Activated naive CD8-positive, alpha-beta T cell treated with anti-CD3 and anti-CD28 coated beads, Interleukin-2, amount 10 ng/mL, durations not matched to agents 7 days and 5 days (primary cell): ENCODE results near the gene CLASP2. TPM values are rescaled to one million over a fixed set of nuclear protein-coding genes. Genes with fewer than 3 reads are reported as not detected.
A peak's percentile ranks its signal among the peaks of the same experiment; 100 is the strongest.
"Not testable (repeated sequence)": the region's sequence is repeated elsewhere in the genome, so short reads cannot be mapped to it uniquely, and the experiment has no call there.

Experiments used
- ATAC-seq: fragments of 150-1000 bp; cut with Tn5 transposase; one replicate; pipeline ENCODE4 v1.10.0; 2021; ENCODE audit warnings: low read depth, moderate library complexity
- POLR2A ChIA-PET: fragments of 350-600 bp; sonication (Branson Sonifier 250); formaldehyde crosslinking; loops from one replicate; lab custom pipeline; 2021; ENCODE audit warnings: antibody characterized with exemption; lab: Charles Lee
- DNase-seq: peaks from one replicate; pipeline ENCODE4 v3.0.0; 2021
- H3K27ac Mint-ChIP-seq: one replicate; pipeline ENCODE4 v1.8.0; 2022; ENCODE audit warnings: mild to moderate bottlenecking, mixed read lengths
- H3K27me3 Mint-ChIP-seq: one replicate; pipeline ENCODE4 v1.8.0; 2022; ENCODE audit warnings: mild to moderate bottlenecking, moderate library complexity, mixed read lengths
- H3K36me3 Mint-ChIP-seq: one replicate; pipeline ENCODE4 v1.8.0; 2021; ENCODE audit warnings: mild to moderate bottlenecking, mixed read lengths
- H3K4me1 Mint-ChIP-seq: one replicate; pipeline ENCODE4 v1.8.0; 2021; ENCODE audit warnings: mixed read lengths
- H3K4me3 Mint-ChIP-seq: one replicate; pipeline ENCODE4 v1.8.0; 2022; ENCODE audit warnings: mild to moderate bottlenecking, moderate library complexity, mixed read lengths
- H3K9me3 Mint-ChIP-seq: one replicate; pipeline ENCODE4 v1.8.0; 2021; ENCODE audit warnings: mixed read lengths
- total RNA-seq, 2 experiments: library from RNA; stranded (reverse); gene quantifications; one replicate each; pipeline ENCODE4 v1.2.3, GENCODE V29; 2021

CLASP2 gene
- total RNA-seq, 2 experiments from 2014 or later, result 47.6 to 49.4 TPM

DNA sequence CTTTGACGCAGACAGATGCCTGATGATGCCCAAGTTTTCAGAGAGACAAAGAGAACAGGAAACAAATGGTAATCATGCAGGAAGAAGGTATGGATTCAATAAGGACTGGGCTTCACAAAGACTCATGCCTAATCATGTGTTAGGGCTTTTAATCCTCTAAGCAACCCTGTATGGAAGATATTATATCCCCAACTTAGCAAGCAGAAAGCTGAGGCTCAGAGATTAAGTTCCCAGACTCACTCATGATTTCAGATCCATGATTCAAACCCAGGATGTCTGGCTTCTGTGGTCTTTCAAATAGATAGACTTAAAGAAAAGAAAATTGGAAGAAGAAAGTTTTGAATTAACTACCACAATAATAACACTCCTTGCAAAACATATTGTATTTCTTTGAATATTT is 4.1 kb upstream of the CLASP2 start:
- no peaks in the 10 kb centered on the region for H3K4me1 Mint-ChIP-seq
- no peak overlapping the region for H3K4me3 Mint-ChIP-seq
- no peaks in the 10 kb centered on the region for H3K36me3 Mint-ChIP-seq
- H3K27me3 Mint-ChIP-seq, result peaks cover 2% of the 10 kb centered on the region
- no peaks in the 10 kb centered on the region for H3K9me3 Mint-ChIP-seq
- no peak for DNase-seq
- no peak overlapping the region for H3K27ac Mint-ChIP-seq
- ATAC-seq, result no peak
- POLR2A ChIA-PET, result no interaction called here

DNA sequence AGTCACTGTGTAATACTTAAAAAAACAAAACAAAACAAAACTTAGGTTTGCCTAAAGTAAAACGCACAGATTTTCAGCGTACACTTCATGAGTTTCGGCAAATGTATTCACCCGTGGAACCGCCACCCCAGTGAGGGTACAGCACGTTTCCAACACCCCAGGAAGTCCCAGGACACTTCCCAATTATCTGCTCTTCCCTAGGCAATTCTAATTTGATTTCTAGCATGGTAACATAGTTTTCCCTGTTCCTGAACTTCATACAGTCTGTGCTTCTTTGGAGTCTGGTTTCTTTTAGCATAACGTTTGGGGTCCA is 497 bp upstream of the CLASP2 start:
- DNase-seq, result no peak
- Mint-ChIP-seq H3K36me3 (peaks cover 3% of the 10 kb centered on the region), H3K27me3 (no peaks in the 10 kb centered on the region), H3K4me3 (peak overlapping the region; percentile 88), H3K4me1 (peaks cover 8% of the 10 kb centered on the region), H3K27ac (peak overlapping the region; percentile 90), H3K9me3 (no peaks in the 10 kb centered on the region)
- ATAC-seq, result peak; percentile 2
- POLR2A ChIA-PET, result no interaction called here

DNA sequence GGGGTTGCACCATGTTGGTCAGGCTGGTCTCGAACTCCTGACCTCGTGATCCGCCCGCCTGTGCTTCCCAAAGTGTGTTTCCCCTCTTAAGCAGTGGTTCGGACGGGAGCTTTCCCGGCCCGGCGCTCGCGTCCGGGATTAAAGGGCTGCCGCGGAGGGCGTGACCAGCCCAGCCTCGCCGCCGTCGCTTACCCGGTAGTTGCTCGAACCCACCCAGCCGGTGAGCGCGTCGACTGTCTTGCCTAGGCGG is 513 bp downstream of the CLASP2 start:
- H3K4me3 Mint-ChIP-seq, result peak overlapping the region; percentile 88
- peak overlapping the region; percentile 83 for H3K27ac Mint-ChIP-seq
- POLR2A ChIA-PET, result interaction anchor here (1.2 to 1.8 kb wide), 2 partner anchors 58 to 277 kb away, joined by 3 to 7 read pairs; no protein-coding TSS in a partner anchor
- ATAC-seq (peak; percentile 65), DNase-seq (no peak)
- H3K9me3 Mint-ChIP-seq, result no peaks in the 10 kb centered on the region
- no peaks in the 10 kb centered on the region for H3K27me3 Mint-ChIP-seq
- H3K4me1 Mint-ChIP-seq, result peaks cover 8% of the 10 kb centered on the region
- peaks cover 4% of the 10 kb centered on the region for H3K36me3 Mint-ChIP-seq

DNA sequence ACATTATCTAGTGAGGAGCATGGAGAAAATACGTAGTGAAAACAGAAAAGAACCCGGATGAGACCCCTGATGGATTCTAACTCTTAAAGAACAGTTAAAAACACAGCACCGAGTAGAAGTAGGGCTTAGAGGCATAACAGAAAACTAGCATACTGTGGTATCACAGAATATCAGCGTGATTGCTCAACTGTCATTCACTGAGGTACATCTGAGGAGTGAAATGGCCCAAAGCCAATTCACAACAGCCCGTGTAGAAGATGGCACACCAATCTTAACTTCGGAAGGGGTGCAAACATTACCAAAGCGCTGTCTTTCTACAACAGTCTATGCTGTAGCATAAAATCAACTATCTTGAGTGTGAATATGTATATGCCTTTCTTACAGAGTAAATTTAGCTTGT is 1.8 kb downstream of the CLASP2 start:
- ATAC-seq (no peak), DNase-seq (no peak)
- no peaks in the 10 kb centered on the region for H3K27me3 Mint-ChIP-seq
- no peak overlapping the region for H3K4me3 Mint-ChIP-seq
- POLR2A ChIA-PET, result interaction anchor here (1.8 kb wide), 1 partner anchor 275 kb away, joined by 7 read pairs; no protein-coding TSS in a partner anchor
- H3K27ac Mint-ChIP-seq, result no peak overlapping the region
- peaks cover 12% of the 10 kb centered on the region for H3K36me3 Mint-ChIP-seq
- peaks cover 8% of the 10 kb centered on the region for H3K4me1 Mint-ChIP-seq
- no peaks in the 10 kb centered on the region for H3K9me3 Mint-ChIP-seq

DNA sequence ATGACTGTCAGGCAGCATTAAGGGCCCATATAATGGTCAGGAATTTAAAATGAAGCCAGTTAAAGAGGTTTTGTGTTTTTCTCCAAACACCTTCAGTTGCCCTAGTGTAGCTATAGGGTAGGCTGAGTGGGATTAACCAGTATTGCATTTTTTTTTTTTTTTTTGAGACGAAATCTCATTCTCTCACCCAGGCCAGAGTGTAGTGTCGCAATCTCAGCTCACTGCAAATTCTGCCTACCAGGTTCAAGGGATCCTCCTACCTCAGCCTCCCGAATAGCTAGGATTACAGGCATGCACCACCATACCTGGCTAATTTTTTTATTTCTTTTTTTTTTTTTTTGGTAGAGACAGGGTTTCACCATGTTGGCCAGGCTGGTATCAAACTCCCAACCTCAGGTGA is 7.0 kb downstream of the CLASP2 start:
- Mint-ChIP-seq H3K27me3 (no peaks in the 10 kb centered on the region), H3K27ac (no peak overlapping the region), H3K9me3 (peaks cover 5% of the 10 kb centered on the region), H3K36me3 (peaks cover 27% of the 10 kb centered on the region), H3K4me3 (no peak overlapping the region), H3K4me1 (peaks cover 4% of the 10 kb centered on the region)
- ATAC-seq (no peak), DNase-seq (no peak)
- POLR2A ChIA-PET, result no interaction called here

DNA sequence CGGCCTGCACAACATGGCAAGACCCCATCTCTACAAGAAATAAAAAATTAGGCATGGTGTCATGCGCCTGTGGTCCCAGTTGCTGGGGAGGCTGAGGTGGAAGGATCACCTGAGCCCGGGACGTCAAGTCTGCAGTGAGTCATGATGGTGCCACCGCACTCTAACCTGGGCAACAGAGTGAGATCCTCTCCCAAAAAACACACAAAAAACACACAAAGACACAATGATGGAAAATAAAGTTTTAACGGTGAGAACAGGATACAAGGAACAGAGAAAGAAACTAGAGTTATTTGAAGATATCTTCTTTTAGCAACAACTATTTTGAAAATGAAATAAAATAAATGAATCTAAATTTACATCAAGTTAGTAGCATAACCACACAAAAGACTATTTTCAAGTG is 12.0 kb downstream of the CLASP2 start:
- Mint-ChIP-seq H3K9me3 (peaks cover 31% of the 10 kb centered on the region), H3K27me3 (no peaks in the 10 kb centered on the region), H3K27ac (no peak overlapping the region), H3K4me1 (peaks cover 3% of the 10 kb centered on the region), H3K4me3 (no peak overlapping the region), H3K36me3 (peaks cover 54% of the 10 kb centered on the region)
- POLR2A ChIA-PET, result no interaction called here
- no peak for DNase-seq
- ATAC-seq, result no peak

DNA sequence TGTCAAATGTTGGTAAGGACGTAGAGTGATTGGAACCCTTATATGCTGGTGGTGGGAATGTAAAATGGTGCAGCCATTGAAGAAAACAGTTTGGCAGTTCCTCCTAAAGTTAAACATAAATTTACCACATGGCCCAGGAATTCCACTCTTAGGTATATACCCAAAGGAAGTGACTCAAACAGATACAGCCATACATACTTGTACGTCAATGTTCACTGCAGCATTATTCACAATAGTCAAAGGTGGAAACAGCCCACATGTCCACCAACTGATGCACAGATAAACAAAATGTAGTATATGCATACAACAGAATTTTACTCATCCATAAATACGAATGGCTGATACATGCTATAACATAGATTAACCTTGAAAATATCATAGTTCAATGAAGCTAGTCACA is 13.2 kb downstream of the CLASP2 start:
- Mint-ChIP-seq H3K27me3 (no peaks in the 10 kb centered on the region), H3K27ac (no peak overlapping the region), H3K9me3 (peaks cover 34% of the 10 kb centered on the region), H3K4me1 (peaks cover 3% of the 10 kb centered on the region), H3K4me3 (no peak overlapping the region), H3K36me3 (peaks cover 58% of the 10 kb centered on the region)
- ATAC-seq, result no peak
- no peak for DNase-seq
- POLR2A ChIA-PET, result interaction anchor here (0.5 kb wide), 1 partner anchor 11 kb away, joined by 3 read pairs; no protein-coding TSS in a partner anchor

DNA sequence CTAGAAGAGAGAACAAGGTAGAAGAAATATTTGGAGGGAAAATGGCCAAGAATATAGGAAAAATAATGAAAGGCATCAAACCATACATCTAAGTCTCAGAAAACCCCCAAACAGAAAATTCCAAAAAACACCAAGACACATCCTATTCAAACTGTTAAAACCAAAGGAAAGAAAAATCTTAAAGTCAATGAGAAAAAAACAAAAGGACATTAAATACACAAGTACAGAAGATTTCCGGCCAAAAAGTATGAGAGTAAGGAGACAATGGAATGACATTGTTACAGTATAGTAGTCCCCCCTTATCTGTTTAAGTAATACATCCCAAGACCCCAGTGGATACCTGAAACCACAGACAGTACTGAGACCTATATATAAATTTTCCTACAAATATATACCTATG is 18.8 kb downstream of the CLASP2 start:
- H3K27ac Mint-ChIP-seq, result no peak overlapping the region

DNA sequence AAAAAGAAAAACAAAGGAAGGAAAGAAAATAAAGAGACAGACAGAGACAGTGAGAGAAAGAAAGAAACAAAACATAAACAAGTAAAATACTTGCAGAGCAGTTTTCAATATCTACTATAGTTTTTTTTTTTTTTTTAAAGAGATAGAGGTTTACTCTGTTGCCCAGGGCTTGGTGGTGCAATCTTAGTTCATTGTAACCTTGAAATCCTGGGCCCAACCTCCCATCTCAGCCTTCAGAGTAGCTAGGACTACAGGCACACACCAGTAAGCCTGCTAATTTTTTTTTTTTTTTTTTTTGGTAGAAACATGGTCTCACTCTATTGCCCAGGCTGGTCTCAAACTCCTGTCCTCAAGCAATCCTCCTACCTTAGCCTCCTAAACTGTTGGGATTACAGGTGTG is 23.1 kb downstream of the CLASP2 start:
- Mint-ChIP-seq H3K4me3 (no peak overlapping the region), H3K9me3 (peaks cover 10% of the 10 kb centered on the region), H3K27me3 (no peaks in the 10 kb centered on the region), H3K4me1 (peaks cover 6% of the 10 kb centered on the region), H3K36me3 (peaks cover 24% of the 10 kb centered on the region), H3K27ac (no peak overlapping the region)
- DNase-seq (no peak), ATAC-seq (no peak)
- POLR2A ChIA-PET, result no interaction called here

More for the DNA sequence above, 18.8 kb downstream of the CLASP2 start:
- POLR2A ChIA-PET, result no interaction called here
- Mint-ChIP-seq H3K4me3 (no peak overlapping the region), H3K27me3 (no peaks in the 10 kb centered on the region), H3K36me3 (peaks cover 52% of the 10 kb centered on the region), H3K4me1 (peaks cover 2% of the 10 kb centered on the region), H3K9me3 (peaks cover 31% of the 10 kb centered on the region)
- DNase-seq (no peak), ATAC-seq (no peak)

DNA sequence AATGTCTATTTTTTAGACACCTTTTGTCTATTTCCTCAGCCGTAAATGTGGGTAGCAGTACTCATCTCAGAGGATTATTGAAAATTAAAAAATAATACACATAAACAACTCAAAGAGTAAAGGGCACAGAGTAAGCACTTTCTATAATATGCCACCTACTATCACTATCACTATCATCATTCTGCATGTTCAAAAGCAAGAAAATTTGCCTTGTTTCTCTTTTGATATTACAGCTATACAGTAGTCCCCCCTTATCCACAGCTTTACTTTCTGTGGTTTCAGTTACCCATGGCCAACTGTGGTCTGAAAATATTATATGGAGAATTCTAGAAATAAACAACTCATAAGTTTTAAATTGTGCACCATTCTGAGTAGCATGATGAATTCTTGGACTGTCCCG is 27.7 kb downstream of the CLASP2 start:
- POLR2A ChIA-PET, result no interaction called here
- Mint-ChIP-seq H3K36me3 (peaks cover 8% of the 10 kb centered on the region), H3K27ac (no peak overlapping the region), H3K4me1 (peaks cover 4% of the 10 kb centered on the region), H3K27me3 (no peaks in the 10 kb centered on the region), H3K9me3 (no peaks in the 10 kb centered on the region), H3K4me3 (no peak overlapping the region)
- no peak for ATAC-seq
- no peak for DNase-seq

DNA sequence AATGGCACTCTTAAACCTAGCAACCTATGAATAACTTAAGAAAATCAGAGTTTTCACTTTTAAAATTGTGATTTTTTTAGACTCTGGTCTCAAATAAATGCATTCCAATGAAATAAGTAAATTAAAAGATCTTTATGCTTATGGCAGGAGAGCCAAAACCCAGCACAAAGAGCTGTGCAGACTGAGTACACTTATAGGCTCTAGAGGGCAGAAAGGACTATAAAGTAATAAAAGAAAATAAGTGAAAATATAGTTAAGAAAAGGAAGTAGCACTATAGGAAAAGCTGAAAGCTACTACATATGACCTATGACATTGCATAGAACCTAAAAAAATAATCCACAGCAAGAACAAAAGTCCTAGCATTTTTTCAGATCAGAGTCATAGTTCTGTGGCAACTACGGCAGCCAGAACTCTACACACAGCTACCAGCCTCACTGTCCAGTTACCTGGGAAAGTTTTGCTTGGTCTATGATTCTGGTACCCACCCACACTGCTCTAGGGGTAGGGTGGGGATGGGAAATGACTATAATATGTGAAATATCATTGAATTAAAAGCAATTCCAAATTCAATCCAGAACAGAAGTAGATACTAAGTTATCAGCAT is 30.5 kb downstream of the CLASP2 start:
- Mint-ChIP-seq H3K27ac (no peak overlapping the region), H3K4me3 (no peak overlapping the region), H3K4me1 (peaks cover 4% of the 10 kb centered on the region), H3K9me3 (no peaks in the 10 kb centered on the region), H3K27me3 (no peaks in the 10 kb centered on the region), H3K36me3 (peaks cover 11% of the 10 kb centered on the region)
- ATAC-seq (no peak), DNase-seq (no peak)
- POLR2A ChIA-PET, result no interaction called here

DNA sequence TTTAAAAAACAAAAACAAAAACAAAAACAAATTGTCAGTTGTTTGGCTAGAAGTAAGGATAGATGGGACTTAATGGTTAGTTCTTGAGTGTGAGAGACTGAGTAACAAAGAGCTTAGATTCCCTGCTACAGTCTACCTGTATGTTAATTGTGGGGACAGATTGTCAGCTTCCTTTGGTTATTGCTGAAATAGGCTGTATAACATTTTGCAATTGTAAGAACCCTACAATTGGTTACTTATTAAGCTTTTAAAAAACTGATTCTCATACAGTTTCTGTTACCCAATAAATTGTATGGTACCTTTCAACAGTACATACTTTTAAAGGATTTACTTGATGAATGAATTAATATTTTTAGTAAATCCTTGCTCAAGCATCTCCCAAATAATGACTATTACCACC is 35.3 kb downstream of the CLASP2 start:
- POLR2A ChIA-PET, result no interaction called here
- H3K4me3 Mint-ChIP-seq, result no peak overlapping the region
- peaks cover 8% of the 10 kb centered on the region for H3K9me3 Mint-ChIP-seq
- no peak for ATAC-seq
- no peak for DNase-seq
- H3K36me3 Mint-ChIP-seq, result peaks cover 33% of the 10 kb centered on the region
- H3K27ac Mint-ChIP-seq, result no peak overlapping the region
- no peaks in the 10 kb centered on the region for H3K27me3 Mint-ChIP-seq
- H3K4me1 Mint-ChIP-seq, result no peaks in the 10 kb centered on the region

DNA sequence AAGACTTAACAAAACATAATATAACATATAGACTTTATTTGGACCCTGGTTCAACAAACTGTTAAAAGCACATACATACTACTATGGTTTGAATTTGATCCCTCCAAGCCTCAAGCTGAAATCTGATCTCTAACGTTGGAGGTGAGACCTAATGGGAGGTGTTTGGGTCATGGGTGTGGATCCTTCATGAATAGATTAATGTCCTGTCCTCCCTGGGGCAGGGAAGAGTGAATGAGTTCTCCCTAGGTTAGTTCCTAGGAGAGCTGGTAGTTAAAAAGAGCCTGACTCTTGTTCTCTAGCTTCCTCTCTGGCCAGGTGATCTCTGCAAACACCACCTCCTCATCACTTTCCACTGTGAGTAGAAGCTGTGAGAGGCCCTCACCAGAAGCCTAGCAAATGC is 36.4 kb downstream of the CLASP2 start:
- POLR2A ChIA-PET, result no interaction called here
- Mint-ChIP-seq H3K27me3 (no peaks in the 10 kb centered on the region), H3K36me3 (peaks cover 40% of the 10 kb centered on the region), H3K9me3 (peaks cover 8% of the 10 kb centered on the region), H3K4me1 (no peaks in the 10 kb centered on the region), H3K27ac (no peak overlapping the region), H3K4me3 (no peak overlapping the region)
- ATAC-seq, result no peak
- no peak for DNase-seq

DNA sequence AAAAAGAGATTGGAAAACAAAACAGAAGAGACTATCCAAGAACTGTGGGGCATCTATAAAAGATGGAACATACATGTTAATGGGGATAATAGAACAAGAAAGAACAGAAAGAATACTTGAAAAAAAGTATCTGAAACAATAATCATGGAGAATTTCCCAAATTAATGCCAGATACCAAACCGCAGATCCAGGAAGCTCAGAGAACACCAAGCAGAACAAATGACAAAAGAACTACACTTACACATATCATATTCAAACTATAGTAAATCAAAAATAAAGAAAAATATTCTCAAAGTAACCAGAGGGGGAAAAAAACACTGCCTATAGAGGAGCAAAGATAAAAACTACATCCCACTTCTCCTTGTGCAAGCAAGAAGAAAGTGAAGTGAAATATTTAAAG is 40.0 kb downstream of the CLASP2 start:
- Mint-ChIP-seq H3K27me3 (no peaks in the 10 kb centered on the region), H3K9me3 (peaks cover 8% of the 10 kb centered on the region), H3K4me3 (no peak overlapping the region), H3K4me1 (no peaks in the 10 kb centered on the region), H3K36me3 (peaks cover 45% of the 10 kb centered on the region), H3K27ac (no peak overlapping the region)
- DNase-seq, result no peak
- no peak for ATAC-seq
- POLR2A ChIA-PET, result no interaction called here

DNA sequence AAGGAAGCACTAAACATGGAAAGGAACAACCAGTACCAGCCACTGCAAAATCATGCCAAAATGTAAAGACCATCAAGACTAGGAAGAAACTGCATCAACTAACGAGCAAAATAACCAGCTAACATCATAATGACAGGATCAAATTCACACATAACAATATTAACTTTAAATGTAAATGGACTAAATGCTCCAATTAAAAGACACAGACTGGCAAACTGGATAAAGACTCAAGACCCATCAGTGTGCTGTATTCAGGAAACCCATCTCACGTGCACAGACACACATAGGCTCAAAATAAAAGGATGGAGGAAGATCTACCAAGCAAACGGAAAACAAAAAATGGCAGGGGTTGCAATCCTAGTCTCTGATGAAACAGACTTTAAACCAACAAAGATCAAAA is 44.6 kb downstream of the CLASP2 start:
- H3K4me3 Mint-ChIP-seq, H3K4me1 Mint-ChIP-seq, DNase-seq, POLR2A ChIA-PET, H3K9me3 Mint-ChIP-seq, H3K27me3 Mint-ChIP-seq, ATAC-seq, H3K27ac Mint-ChIP-seq: not testable (repeated sequence)
- peaks cover 38% of the 10 kb centered on the region for H3K36me3 Mint-ChIP-seq
